MM.1S (cell line): ENCODE results near the gene ACIN1.

Experiments
- CTCF ChIP-seq: fragments of 300-600 bp; sonication (generic); IDR thresholded peaks from 2 replicates; pipeline ENCODE4 v1.5.1; 2016; ENCODE audit warnings: antibody characterized with exemption, low read length, mixed read lengths
- EZH2 ChIP-seq: fragments of 300-600 bp; sonication (generic); optimal IDR thresholded peaks from 2 replicates; pipeline ENCODE3; 2017; ENCODE audit warnings: low read depth, mild to moderate bottlenecking, antibody characterized with exemption, low read length, mixed read lengths

- TF ChIP-seq CTCF (no peak), EZH2 (no peak)
Measured at GRCh38 chr14:23110579-23111365, 15.8 kb upstream of the ACIN1 start.
